Femur (tissue), 1 donor: ENCODE results near the gene SLC25A47.
"Not testable (repeated sequence)": the region's sequence is repeated elsewhere in the genome, so short reads cannot be mapped to it uniquely, and the experiment has no call there.

Experiments
- DNase-seq: peaks from one replicate; pipeline ENCODE4 v3.0.0-alpha.2; 2017

SLC25A47 gene

GRCh38 chr14:100323121-100323941 is at the start of gene SLC25A47:
Gene SLC25A47 (plus strand): TSS chr14:100323339. CDS start chr14:100323415, 76 bp downstream.
- no peak for DNase-seq

DNA sequence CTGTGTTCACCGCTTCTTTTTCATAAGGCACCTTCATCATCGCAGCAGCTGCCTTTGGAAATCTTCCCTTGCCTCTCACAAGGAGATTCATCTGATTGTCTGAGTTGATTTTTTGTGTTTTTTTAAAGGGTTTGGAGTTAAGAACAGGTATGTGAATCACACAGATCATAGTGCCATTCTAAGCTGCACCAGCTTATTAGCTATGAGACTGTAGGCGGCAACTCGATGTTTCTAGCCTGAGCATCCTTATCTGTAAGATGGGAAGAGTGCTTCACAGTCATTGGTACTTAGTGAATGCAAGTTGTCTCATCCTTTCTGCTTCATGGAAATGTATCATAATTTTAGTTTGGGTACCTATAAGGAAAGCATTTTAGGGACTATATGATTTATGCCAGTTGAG is 48.9 kb upstream of the SLC25A47 start:
- no peak for DNase-seq

DNA sequence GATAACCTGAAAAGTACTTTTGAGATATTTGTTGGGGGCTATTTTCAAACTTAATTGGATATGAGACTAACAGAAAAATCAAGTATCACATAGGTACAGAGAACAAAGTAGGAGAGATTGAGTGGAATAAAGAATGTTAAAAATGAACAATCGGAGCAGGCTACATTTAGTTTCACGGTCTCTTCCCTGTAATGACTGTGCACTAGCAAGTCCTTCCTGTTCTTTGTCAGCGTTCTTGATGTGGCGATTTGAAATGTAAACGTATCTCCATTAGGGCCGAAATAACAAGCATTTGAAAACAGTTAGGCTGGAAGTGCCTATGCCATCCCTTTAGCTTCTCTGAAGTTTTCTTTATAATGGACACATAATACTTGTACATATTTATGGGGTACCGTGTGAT is 47.9 kb upstream of the SLC25A47 start:
- DNase-seq = no peak

DNA sequence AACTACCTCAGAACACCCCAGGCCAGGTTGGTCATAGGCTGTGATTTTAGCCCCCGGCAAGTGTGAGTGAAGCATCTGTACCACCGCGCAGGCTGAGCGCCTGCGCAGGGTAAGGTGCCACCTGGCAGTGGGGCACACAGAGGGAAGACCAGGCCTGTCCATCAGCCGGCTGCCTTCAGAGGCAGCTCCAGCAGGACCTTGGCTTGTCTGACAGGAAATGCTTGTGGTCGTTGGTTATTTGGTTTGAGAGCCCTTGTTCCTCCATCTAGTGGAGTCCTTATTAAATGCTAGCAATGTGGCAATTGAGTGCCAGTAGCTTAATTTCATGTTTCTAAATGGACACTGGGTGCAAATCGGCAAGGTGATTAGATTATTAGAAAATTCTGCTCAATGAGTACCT is 44.4 kb upstream of the SLC25A47 start:
- DNase-seq = peak; percentile 50

DNA sequence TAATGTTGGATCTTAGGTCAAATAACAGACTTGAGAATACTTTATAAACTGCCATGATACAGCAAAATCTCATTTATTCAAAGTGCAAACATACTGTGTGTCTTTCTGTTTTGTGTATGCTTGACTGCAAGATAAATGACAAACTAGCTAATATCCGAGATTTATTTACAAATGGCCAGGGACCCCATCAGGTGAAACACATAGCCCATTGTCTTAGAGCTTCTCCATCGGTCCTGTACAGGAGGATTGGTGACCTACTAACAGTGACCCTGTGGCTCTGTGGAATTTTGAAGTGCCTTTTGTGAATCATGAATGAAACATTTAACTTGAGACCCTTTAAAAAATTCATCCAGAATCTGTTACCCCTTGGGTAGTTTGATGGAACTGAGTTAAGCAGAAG is 44.0 kb upstream of the SLC25A47 start:
- DNase-seq = no peak

- DNase-seq = no peak
Observed at GRCh38 chr14:100279563-100279962, 43.6 kb upstream of the SLC25A47 start.

DNA sequence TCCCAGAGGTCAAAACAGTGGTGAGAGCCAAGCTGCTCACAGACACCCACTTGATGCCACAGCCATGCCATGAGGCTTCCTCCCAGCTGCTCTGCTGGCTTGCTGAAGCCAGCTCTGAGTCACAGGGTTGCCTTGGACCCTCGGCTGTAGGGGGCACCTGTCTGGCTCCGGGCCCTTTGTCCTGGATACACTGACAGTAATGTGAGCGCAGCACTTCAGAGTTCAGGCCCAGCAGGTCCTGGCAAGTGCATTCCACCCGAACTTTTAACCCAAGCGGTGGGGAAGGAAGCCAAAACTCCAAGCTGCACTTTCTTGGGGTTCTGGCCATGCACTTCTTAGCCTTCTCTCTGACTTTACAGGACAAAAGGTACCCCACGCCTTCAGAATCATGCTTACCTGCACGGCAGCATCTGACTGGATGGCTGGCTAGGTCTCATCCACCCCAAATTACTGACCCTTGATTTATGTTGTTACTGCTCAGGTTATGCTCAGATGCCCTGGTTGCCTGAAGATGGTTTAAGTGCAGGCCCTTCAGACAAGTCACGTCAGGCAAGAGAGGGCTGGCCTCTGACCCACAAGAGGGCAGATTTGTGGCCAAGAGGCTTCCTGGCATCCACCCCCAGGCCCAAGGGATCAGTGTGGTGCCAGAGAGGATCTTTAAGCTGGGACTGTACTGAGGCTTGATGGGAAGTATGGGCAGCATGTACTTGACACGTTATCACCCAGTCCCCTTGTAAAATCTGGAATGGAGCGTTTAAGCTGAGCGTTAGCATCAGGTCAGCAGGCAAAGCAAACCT is 41.7 kb upstream of the SLC25A47 start:
- peak; percentile 43 for DNase-seq

DNA sequence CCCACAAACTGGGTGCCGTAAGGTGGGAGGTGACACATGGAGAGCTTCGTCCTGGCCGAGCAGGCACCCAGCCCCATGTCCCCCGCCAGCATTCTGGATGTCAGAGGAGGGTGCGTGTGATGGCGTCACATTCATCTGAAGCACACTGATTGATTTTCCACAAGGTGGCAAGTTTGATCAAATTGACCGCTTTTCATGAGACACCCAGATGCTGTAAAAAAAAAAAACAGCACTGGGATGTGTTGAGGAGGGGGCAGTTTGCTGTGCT is 41.1 kb upstream of the SLC25A47 start:
- no peak for DNase-seq

DNA sequence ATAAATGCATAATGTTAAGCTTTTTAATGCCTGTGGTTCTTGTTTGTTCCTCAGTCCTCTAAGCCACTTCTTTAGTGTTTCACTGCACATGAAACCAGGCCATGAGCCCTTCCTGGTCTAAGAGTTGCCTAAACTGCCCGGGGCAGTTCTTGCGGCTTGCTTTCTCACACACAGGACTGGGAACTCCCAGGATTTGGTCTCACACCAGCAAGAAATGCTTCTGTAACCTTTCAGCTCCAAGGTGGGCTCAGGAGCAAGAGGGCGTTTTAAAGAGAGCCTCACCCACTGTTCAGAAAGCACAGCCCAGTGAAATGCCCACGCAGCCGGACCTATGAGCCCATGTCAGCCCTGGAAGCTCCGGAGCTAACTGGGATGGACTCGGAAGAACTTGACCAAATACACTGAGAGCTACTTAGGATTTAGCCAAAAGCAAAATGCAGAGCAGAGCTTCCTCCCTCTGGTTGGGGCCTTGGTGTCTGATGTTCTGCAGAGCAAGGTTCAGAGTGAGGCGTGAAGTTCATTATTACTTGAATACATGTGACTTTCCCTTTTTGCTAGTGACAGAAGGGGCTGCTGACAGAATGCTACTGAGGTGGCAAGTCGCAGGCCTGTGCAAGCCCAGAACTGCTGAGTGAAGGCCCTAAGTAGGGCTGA is 40.2 kb upstream of the SLC25A47 start:
- no peak for DNase-seq

DNA sequence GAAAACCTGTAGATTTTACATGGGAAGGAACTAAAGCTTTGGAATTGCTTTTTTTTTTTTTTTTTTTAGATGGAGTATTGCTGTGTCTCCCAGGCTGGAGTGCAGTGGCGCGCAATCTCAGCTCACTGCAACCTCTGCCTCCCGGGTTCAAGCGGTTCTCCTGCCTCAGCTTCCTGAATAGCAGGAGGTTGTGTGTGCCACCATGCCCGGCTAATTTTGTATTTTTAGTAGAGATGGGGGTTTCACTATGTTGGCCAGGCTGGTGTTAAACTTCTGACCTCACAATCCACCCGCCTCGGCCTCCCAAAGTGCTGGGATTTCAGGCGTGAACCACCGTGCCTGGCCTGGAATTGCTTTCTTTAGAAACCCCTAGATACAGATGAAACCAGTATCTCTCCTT is 39.7 kb upstream of the SLC25A47 start:
- not testable (repeated sequence) for DNase-seq

- peak; percentile 20 for DNase-seq
Observed at GRCh38 chr14:100283984-100284881, 38.9 kb upstream of the SLC25A47 start.

DNA sequence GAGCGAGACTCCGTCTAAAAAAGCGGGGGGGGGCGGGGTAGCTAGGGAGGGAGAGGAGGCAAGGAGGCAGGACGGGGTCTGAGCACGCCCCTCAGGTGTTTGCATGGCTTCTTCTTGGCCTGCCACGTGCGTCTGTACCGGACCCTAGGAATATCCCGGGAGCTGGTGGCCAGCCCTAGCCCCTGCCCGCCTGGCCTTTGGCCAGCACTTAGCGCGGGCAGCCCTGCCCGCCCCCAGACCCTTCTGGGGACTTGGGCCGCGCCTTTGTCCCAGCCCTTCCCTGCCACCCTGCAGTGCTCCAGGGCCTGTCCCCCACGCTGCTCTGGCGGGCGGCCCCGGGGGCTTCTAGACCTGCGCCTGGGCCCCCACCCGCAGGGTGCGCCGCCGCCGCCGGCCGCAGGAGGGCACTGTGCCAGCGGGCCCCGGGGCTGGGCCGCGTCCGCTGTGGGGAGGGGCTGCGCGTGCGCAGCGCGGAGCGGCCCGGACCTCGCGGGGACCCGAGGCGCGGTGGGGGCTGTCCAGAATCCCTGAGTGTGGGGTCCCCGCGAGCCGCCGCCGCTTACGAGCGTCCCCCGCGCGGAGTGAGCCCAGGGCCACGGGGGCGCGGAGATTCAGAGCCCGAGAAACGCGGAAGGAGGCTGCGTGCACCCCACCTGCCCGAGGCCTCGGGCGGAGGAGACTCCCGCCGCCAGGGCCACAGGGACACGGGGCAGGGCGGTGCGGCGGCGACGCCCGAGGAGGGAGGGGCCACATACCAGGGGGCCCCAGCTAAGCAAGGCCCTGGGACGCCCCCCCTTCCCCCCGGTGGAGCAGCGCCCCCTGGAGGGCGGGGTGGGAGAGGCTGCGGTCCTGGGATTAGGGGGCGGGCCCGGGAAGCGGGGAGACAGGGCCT is 37.9 kb upstream of the SLC25A47 start:
- DNase-seq = peak; percentile 76

- DNase-seq = no peak
Observed at GRCh38 chr14:100285913-100286400, 37.2 kb upstream of the SLC25A47 start.

- peak; percentile 17 for DNase-seq
Observed at GRCh38 chr14:100286484-100287191, 36.5 kb upstream of the SLC25A47 start.

DNA sequence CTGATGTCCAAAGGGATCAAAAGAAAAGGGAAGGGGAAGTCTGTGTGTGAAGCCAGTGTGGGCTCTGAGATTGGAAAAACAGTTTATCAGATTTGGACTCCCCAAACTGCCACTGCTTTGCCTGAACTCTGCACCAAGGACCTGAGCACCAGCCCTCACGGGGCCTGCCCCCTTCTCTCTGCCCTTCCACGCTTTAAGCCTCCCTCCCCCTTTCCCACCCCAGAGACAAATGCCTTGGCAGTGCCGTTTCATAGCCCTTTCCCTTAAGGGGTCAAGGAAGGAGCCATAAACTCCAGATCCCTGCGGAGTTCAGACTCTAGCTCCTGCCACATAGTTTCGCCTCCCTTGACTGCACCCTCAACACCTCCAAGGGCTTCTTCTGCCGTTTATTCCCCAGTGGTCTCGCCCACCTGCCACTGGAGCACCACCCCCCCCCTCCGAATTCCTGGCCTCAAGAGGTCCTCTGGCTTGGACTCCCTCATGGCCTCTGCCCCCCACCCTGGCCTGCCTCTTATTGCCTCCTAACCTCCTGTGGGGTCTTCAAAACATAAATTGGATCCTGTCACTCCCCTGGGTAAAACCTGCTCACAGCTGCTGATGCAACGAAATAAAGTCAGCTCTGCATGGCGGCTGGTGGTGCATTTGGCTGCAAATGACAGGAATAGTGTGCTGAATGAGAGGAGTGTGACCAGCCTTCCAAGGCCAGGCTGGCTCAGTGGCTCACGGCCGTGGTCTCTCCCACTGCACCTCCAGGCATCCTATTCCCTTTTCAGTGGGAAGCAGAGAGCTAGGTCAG is 35.7 kb upstream of the SLC25A47 start:
- peak; percentile 14 for DNase-seq

- not testable (repeated sequence) for DNase-seq
Observed at GRCh38 chr14:100287998-100288295, 35.2 kb upstream of the SLC25A47 start.

GRCh38 chr14:100288382-100289185 is 34.6 kb upstream of the SLC25A47 start:
- peak; percentile 18 for DNase-seq

DNA sequence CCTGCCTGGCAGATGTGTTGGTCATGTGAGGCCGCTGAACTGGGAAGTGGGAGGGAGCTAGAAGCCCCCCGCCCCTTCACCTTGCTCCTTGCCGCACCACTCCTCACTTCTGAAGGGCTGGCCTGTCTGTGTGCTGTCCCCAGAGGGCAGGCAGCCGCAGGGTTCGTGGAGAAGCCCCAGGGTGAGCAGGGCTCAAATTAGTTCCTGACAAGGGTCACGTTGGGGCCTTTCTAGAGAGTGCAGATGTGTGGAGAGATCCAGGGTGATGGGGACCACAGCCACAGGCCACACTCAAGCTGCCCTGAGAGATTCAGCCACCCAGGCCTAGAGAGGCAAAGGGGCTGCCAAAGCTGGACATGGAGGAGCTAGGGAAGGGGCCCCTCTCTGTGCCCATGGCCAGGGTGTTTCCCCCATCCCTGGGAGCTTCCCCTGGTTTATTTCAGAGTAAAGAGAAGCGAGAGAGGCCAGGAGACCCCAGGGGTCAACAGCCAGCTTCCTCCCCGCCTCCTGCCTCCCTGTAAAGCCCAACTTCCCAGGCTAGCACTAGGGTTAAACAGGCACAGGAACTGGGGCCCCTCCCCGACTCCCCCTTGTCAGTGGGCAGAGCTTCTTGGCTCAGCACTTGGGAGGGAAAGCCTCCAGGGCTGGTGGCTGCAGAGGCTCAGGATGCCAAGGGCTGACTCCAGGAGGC is 33.1 kb upstream of the SLC25A47 start:
- DNase-seq = peak; percentile 21
